Heart left ventricle (tissue), 16 donors: Measurements from ENCODE around the gene C6orf132. TPM values are rescaled to one million over a fixed set of nuclear protein-coding genes. Genes with fewer than 3 reads are reported as not detected.

Source experiments
- ATAC-seq, 4 donors: fragments of 200-7000 bp; cut with Tn5 transposase; one replicate each; pipeline ENCODE4 v1.9.1; 2020 to 2022; ENCODE audit warnings: moderate library complexity in 4 of 4, mild to moderate bottlenecking in 3 of 4, moderate number of reproducible peaks in 1 of 4
- DNase-seq, 5 donors: peaks; one replicate each; pipeline ENCODE4 v3.0.0-alpha.2; 2020
- H3K27ac ChIP-seq, 12 donors: fragments of 200-600 bp; sonication (generic) in 4 of 12; one replicate each; pipeline versions ENCODE4 v1.5.0 to v1.8.0; 2016 to 2022; ENCODE audit warnings: mild to moderate bottlenecking in 2 of 12
- H3K27me3 ChIP-seq, 9 donors: fragments of 200-600 bp; sonication (generic) in 2 of 9; one replicate each; pipeline versions ENCODE4 v1.5.1 to v1.8.0; 2016 to 2022; ENCODE audit warnings: mild to moderate bottlenecking in 3 of 9
- H3K36me3 ChIP-seq, 9 donors: fragments of 200-600 bp; sonication (generic) in 2 of 9; one replicate each; pipeline versions ENCODE4 v1.5.0 to v1.8.0; 2018 to 2022; ENCODE audit warnings: mild to moderate bottlenecking in 2 of 9
- H3K4me1 ChIP-seq, 12 donors: fragments of 200-600 bp; sonication (generic) in 4 of 12; one replicate each; pipeline versions ENCODE4 v1.5.0 to v1.8.0; 2016 to 2022; ENCODE audit warnings: mild to moderate bottlenecking in 3 of 12
- H3K4me3 ChIP-seq, 12 donors: fragments of 200-600 bp; sonication (generic) in 4 of 12; one replicate each; pipeline versions ENCODE4 v1.5.0 to v1.8.0; 2017 to 2022; ENCODE audit warnings: mild to moderate bottlenecking in 9 of 12, moderate library complexity in 4 of 12
- H3K9me3 ChIP-seq, 12 donors: fragments of 200-600 bp; sonication (generic) in 4 of 12; one replicate each; pipeline versions ENCODE4 v1.5.0 to v1.8.0; 2016 to 2022; ENCODE audit warnings: mild to moderate bottlenecking in 1 of 12
- CTCF ChIP-seq, 12 donors: fragments of 200-600 bp; sonication (generic) in 4 of 12; IDR thresholded peaks; one replicate each; pipeline versions ENCODE4 v1.5.0 to v1.8.0; 2018 to 2022; ENCODE audit warnings: antibody characterized with exemption in 12 of 12, mild to moderate bottlenecking in 5 of 12
- POLR2A ChIP-seq, 2 donors: fragments of 450-650 bp; IDR thresholded peaks; one replicate each; pipeline ENCODE4 v1.6.1; 2017; ENCODE audit warnings: antibody characterized with exemption in 2 of 2, mild to moderate bottlenecking in 2 of 2, moderate library complexity in 2 of 2
- WGBS, 4 donors: extraction: QIAGEN DNeasy Blood & Tissue Kit in 2 of 4; methylation state at CpG; one replicate each; pipeline versions ENCODE4 v1.1.5 to v1.1.7; 2013 to 2018; 5-methylcytosine and 5-hydroxymethylcytosine counted together
- intact Hi-C, 10 donors: fragments of 100-400 bp; cut with DNase I; formaldehyde crosslinking; loops; one replicate each; pipeline versions ENCODE4 v1.11.1 to v1.14.2; 2022
- polyA plus RNA-seq, 2 donors: library from polyadenylated mRNA; stranded (reverse); fragments of 200-250 nt; gene quantifications; one replicate each; pipeline ENCODE4 v1.2.3, GENCODE V29; 2013
- total RNA-seq, 9 donors: library from RNA; depleted of rRNA in 2 of 9; stranded (reverse); fragments of >200 nt in 2 of 9; fragmentation: NEBNext Ultra II Directional in 3 of 9; extraction: Animal tissue kit (Norgen Biotek cat#: 25700) in 3 of 9; gene quantifications; one replicate each; pipeline versions ENCODE4 v1.1.0 to v1.2.4, GENCODE V29; 2016 to 2023
- donor health status: ischemic (EF 13 %, LVEDD 7.1; RV severe dilation, severe dysfunction).
- donor health status: healthy with polysubstance abuse.
- donor health status: DM: no; HTN: yes; CAD: no.
- donor health status: DM: no; HTN: no; CAD: no.
- donor health status: ischemic (EF 25% LVEDD 6.9; RV normal size, moderate dysfunction).
- donor health status: ischemic (EF 25% LVEDD 5.7; RV mildly dilated, moderate dysfunction).
- donor health status: healthy.
- donor health status: DM: yes; HTN: yes; CAD: no.
- donor health status: ischemic (EF 35%, LVEDD 5.7; RV mildly dilated, moderate dysfunction).
- donor health status: nonischemic (EF 11% LVEDD 7.7; RV severe dilation, severe dysfunction).
- donor health status: DM: yes; HTN: yes; CAD: no.
- donor health status: PGD.
- donor health status: ischemic (EF 29% LVEDD 5.4; RV normal size, mild dysfunction).
- donor health status: nonischemic (EF 23%, LVEDD 6.1; RV moderate dilation, normal function).

C6orf132 gene
- total and polyA plus RNA-seq, 11 donors = 0.30 to 5.7 (median 2.2) TPM

GRCh38 chr6:42166444-42167141, 24.2 kb upstream of the C6orf132 start:
- Histone ChIP-seq H3K27ac (no peak overlapping the region), H3K4me3 (no peak overlapping the region), H3K9me3 (no peaks in the 10 kb centered on the region), H3K27me3 (no peaks in the 10 kb centered on the region), H3K4me1 (peaks cover 0 to 4% (median 0%) of the 10 kb centered on the region in 12 donors), H3K36me3 (no peaks in the 10 kb centered on the region)
- ATAC-seq = peak in 3 of 4 donors; percentile 73 to 82 (median 74)
- WGBS, 4 donors = 11 to 17% (median 14%) methylated on average over 8 of the region's 8 CpGs
- TF ChIP-seq POLR2A (IDR thresholded peaks at IDR 0.05) (no peak), CTCF (IDR thresholded peaks at IDR 0.05) (peak; percentile 88 to 95 (median 92))
- intact Hi-C loops = loop anchor here in 9 of 10 donors (1.0 to 10.0 kb wide), 6 partner anchors 91 to 389 kb away; partner anchors contain the start of genes PRICKLE4 (in 2 of the 9), FRS3 (in 1 of the 9) and TOMM6 (in 1 of the 9)
- peak in 4 of 5 donors; percentile 41 to 60 (median 57) for DNase-seq

GRCh38 chr6:42165016-42165415, 22.6 kb upstream of the C6orf132 start:
- Histone ChIP-seq H3K27ac (no peak overlapping the region), H3K4me1 (peaks cover 0 to 4% (median 0%) of the 10 kb centered on the region in 12 donors), H3K4me3 (no peak overlapping the region), H3K27me3 (no peaks in the 10 kb centered on the region), H3K9me3 (no peaks in the 10 kb centered on the region), H3K36me3 (no peaks in the 10 kb centered on the region)
- intact Hi-C loops = loop anchor here in 3 of 10 donors (2.0 to 10.0 kb wide), 3 partner anchors 90 to 388 kb away; partner anchors contain the start of genes FRS3 (in 1 of the 3), PRICKLE4 (in 1 of the 3) and TOMM6 (in 1 of the 3)
- ATAC-seq (no peak), DNase-seq (no peak)
- 71 to 86% (median 76%) methylated on average over 9 of the region's 9 CpGs for WGBS, 4 donors
- no peak for TF ChIP-seq POLR2A (IDR thresholded peaks at IDR 0.05)

GRCh38 chr6:42163981-42164380, 21.6 kb upstream of the C6orf132 start:
- no peak for DNase-seq
- intact Hi-C loops = loop anchor here in 2 of 10 donors (2.0 to 10.0 kb wide), 2 partner anchors 89 to 379 kb away; partner anchors contain the start of genes PRICKLE4 (in 1 of the 2) and TOMM6 (in 1 of the 2)
- Histone ChIP-seq H3K27me3 (no peaks in the 10 kb centered on the region), H3K4me3 (no peak overlapping the region), H3K27ac (no peak overlapping the region), H3K9me3 (no peaks in the 10 kb centered on the region), H3K4me1 (peaks cover 0 to 4% (median 0%) of the 10 kb centered on the region in 12 donors), H3K36me3 (no peaks in the 10 kb centered on the region)
- 50 to 68% (median 60%) methylated on average over 1 of the region's 1 CpG for WGBS, 4 donors
- ATAC-seq = no peak
- no peak for TF ChIP-seq CTCF (IDR thresholded peaks at IDR 0.05)
- no peak for TF ChIP-seq POLR2A (IDR thresholded peaks at IDR 0.05)

- no peak overlapping the region for H3K27ac ChIP-seq
- WGBS, 4 donors = 85 to 94% (median 89%) methylated on average over 13 of the region's 13 CpGs
- H3K36me3 ChIP-seq = no peaks in the 10 kb centered on the region
- H3K4me3 ChIP-seq = no peak overlapping the region
- ATAC-seq (no peak), DNase-seq (no peak)
- intact Hi-C loops = loop anchor here in 1 of 10 donors (10.0 kb wide), 1 partner anchor 378 kb away; the partner anchor contains the start of genes PRICKLE4 and TOMM6
- no peaks in the 10 kb centered on the region for H3K9me3 ChIP-seq
- TF ChIP-seq POLR2A (IDR thresholded peaks at IDR 0.05) = no peak
- TF ChIP-seq CTCF (IDR thresholded peaks at IDR 0.05) = no peak
- no peaks in the 10 kb centered on the region for H3K27me3 ChIP-seq
- H3K4me1 ChIP-seq = peaks cover 0 to 6% (median 0%) of the 10 kb centered on the region in 12 donors
Measured at GRCh38 chr6:42162812-42163211, 20.4 kb upstream of the C6orf132 start.
